ENCODE measurements around the gene RASL10A.

The RASL10A gene

DNA sequence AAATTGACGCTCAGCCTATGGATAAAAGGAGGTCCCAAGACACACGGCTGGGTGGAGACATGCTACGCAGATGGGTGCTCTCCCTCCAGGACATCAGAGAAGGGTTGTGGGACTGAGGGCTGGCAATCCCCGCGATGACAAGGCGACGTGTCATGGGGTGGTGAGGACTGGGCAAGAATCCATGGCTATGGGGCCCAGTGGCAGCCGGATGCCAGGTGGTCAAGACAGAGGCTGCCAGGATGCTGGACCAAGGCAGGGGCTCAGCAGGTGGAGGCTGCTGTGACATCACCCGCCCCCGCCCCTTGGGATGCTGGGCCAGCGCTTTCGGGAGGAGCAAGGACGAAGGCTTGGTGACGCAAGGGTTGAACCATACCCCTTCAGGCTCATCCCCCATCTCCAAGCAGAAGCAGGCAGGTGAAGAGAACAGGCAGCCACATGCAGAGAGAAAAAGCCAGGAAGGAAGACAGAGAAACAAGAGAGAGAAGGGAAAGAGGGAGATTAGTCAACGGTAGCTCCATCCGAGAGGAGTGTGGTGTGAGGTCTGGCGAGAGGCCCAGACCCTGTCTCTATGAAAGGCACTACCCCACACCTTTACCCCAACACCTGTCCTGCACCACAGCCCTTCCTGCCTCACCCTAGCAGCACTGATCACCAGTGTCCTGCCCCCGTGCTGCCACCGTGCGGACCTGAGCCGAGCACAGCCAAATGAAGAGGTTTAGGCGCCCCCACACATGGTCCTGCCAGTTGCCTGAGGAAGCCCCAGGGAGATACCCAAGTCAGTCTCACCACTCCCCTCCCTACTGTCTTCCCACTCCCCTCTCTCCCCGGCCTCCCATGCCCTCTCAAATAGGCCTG, 24.1 kb upstream of the RASL10A start:
- DNase-seq (ENCODE audit: low spot score) = no peak

DNA sequence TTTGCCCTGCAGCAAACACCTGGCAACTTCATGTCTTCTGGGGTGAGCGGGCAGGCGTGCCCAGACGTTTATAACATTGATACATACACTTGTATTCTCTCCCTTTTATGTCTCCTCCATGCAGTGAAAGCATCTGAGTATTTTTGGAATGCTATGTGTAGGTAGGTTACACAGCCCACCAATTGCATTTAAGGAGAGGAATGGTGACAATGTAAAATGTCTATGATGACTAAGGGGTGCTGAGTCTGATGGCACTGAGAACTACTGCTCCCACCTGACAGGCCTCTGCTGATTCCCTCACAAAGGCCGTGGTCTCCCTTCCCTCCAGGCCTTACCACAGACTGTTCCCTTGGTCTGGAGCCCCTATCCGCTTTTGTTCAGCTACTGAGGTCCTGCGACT, 22.9 kb upstream of the RASL10A start:
- no peak for DNase-seq (ENCODE audit: low spot score)

DNA sequence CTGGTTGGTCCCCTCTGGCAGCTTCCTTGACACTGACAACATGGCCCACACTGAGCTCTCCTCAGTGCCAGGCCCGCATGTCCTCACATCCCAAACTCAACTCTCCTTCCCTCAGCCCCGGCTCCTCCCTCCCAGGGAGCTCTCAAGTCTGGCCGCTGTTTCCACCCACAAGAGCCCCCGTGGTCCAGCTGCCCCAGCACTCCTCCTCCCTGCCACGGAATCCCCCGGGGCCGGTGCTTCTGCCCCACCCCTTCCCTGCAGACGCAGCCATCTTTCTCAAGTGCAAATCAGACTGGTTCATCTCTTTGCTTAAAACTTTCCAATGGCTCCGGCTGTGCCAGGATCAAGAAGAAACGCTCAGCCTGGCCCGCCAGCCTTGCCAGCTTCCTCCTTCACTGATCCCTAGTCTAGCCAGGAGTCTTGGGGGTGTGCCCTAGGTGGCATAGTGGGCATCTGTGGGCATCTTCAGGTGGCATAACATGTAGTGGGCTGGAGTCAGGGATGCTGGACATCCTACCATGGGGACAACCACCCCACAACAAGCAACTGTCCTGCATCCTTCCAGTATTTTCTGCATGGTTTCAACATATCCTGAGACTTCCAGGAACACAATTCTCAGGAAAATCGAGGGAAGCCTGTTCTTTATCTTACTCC, 22.3 kb upstream of the RASL10A start:
- DNase-seq (ENCODE audit: low spot score) = no peak

DNA sequence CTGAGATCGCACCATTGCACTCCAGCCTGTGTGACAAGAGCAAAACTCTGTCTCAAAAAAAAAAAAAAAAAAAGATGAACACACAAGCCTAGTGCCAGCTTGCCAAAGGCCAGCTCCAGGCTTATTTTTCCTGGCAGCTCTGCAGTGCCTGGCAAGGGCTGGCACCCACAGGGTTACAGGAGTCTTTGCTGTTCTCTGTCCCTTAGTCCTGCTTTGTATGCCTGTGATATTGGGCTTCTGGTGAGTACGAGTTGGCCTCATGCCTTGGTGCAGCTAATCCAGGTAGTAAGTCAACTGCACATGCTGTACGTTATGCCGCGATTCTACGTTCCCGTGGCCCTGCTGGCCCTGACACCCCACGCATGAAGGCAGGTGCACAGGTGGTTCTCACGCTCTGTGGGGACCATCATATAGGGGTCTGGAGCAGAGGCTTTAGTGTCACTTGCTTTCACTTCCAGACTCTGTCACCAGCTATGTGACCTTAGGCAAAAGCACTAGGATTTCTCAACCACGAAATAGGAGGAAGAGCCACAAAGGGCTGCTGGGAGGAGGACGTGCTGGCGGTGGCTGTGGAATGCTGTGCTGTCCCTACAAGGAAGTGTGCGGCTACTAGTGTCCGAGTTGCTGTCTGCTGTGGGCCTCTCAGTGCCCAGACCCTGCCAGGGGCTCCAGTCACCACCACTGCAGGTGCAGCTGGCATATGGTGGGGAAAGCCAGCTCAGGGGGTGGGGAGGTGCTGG, 21.4 kb upstream of the RASL10A start:
- DNase-seq (ENCODE audit: low spot score) = no peak

DNA sequence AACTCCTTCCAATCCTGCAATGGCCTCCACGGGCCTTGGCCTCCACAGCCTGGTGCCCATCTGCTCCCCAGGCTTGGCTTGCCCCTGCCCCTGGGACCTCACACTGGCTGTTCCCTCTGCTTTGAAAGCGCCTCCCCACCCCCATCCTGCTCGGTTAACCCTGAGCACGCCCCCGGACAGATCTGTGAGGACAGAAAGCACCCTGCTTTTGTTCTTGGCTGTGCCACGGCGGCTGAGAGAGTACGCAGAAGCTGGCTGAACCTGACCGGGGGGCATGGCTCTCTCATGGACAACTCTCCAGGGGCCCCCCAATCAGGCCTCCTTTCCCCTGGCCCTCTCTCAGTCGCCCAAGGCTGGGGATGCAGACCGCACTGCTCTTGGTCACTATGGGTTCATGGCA, 20.2 kb upstream of the RASL10A start:
- DNase-seq (ENCODE audit: low spot score) = no peak

DNA sequence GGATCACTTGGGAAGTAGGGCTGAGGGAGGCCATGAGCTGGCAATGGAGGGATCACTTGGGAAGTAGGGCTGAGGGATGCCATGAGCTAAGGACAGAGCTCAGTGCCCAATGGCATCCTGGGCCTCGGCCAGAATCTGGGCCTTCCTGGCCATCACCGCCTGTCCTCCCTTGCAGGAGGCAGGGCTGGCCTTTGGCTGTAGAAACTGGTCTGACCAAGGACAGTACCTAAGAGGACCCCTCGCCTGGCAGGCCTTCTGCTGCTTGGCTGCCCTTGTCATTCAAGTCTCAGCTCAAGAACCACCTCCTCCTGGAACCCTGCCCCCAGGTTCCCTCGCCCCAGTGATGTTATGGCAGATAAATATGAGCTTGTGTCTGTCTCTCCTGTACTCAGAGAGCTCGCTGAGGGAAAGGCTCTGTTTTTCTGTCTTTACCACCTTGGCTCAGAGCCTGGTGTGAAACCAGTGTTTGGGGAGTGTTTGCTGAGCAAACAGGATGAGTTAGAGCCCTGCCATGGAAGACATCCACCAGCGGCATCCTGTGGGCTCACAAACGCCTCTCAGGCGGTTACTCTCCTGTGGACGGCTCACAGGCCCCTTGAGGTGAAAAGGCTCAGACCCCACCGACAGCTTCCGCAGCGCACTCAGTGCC, 19.3 kb upstream of the RASL10A start:
- no peak for DNase-seq (ENCODE audit: low spot score)

DNA sequence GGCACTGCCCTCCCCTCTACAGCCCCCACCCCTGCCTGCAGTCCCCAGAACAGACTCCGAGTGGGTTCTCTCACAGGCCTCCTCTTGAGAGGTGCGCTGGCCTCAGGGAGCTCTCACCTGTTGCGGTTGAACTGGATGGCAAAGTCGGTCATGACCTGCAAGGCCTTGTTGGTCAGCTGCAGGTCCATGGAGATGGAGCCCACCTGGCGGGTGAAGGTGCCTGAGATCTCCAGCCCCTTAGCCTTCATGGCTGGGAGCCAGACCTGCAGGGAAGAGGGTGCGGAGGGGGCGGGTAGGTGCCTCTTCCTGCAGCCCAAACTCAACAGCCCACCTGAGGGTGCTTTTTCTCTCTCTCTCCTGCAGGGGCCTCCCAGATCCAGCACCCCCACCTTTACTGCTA, 18.7 kb upstream of the RASL10A start:
- no peak for DNase-seq (ENCODE audit: low spot score)

DNA sequence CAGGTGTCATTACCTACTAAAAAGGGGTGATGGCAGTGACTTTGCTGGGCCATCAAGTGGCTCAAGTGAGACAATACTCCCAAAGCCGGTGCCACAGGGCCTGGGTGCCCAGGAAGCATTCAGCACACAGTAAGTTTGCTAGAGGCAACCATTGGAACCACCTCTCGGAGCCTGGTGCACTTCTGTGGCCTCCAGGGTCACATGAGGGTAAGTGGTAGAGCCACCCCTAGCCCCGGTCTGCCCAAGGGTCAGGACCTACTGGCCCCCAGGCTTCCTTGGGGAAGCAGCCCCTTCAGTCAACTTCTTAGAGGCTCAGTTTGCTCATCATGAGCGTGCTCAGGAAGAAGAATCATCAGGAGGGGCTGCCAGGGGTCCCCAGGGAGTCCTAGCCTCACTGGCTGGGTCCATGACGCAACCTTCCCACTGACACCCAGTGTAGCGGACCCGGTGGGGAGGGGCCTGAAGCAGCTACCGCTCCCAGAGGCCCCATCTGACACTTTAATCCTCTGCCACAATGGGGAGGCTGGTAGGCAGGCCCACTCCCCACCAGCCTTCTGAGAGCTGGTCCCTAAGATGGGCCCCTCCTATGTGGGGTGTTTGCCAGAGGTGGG, 17.5 kb upstream of the RASL10A start:
- no peak for DNase-seq (ENCODE audit: low spot score)

DNA sequence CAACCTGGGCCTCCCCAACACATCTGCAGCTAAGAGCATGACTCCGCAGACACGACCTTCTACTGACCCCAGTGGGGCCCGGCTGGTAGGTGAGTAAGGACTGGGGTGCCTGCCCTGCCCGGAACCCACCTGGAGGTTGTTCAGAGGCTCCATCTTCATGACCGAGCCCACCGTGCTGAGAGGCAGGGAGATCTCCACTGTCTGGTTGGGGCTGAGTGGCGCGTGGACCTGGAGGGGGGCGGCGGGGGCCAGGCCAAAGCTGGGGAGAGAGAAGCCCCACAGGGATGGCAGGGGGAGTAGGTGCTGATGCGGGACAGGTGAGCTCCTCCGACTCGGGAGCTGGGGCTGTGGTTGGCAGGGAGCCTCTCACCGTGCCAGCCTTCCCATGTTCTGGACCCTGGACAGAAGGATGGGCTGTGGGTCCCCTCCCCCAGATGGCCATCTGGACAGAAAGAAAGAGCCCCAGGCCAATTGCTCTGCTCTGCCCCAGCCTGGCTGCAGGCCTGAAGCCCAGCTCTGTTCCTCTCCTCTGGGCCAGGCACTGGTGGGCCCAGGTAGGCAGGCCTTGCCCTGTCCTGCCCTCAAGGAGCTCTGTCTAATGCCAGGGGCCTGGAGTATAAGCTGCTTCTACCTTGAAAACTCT, 16.3 kb upstream of the RASL10A start:
- no peak for DNase-seq (ENCODE audit: low spot score)

DNA sequence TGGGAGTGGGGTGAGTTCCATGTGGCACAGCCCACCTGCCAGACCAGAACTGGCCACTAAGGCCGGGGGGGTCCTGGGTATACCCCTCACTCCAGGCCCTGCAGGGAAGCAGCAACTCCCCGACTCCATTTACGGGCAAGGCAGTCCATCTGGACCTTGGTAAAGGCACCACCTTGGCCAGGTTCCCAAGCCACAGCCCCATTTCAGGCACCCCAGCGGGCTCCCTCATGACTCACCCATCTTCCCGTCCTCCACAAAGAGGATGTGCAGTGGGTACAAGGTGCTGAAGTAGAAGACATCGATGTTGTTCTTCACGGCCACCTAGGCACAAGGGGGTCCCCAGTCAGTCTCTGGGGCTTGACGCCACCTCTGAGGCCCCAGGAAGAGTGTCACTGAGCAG, 15.7 kb upstream of the RASL10A start:
- no peak for DNase-seq (ENCODE audit: low spot score)

DNA sequence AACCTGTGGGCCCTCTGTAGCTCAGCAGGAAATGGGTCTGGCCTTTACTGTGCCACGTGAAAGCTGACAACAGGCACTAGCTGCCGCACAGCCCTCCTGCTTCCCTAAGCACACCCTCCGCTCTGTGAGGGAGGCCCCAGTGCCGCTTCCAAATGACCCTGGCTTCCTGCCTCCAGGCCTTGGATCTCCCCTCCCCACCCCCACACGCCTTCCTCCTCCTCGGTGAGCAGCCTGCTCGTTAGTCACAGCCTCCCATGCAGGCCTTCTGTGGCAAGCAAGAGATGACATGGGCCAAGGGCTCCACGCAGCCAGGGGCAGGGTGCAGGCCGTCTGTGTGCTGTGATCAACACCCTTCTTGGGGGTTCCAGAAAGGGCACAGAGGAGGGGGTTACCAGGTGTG, 15.3 kb upstream of the RASL10A start:
- DNase-seq (ENCODE audit: low spot score) = no peak

DNA sequence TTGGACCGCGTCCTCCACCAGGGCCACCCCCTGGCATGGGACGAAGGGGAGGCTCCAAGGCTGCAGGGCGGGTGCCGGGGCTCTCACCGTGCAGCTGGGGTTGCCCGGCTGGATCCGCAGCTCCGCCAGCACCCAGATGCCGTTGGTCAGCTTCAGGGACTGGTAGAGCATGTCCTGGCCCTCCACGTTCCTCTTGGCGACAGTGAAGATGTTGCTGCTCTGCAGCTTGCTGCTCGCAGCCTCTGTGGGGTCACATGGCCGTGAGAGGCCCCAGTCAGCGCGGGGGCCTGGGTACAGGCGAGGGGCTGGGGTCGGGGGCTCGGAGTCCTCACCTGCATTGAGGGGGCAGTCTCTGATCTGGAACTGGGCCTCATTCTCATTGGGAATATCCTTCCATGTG, 14.8 kb upstream of the RASL10A start:
- DNase-seq (ENCODE audit: low spot score) = no peak

DNA sequence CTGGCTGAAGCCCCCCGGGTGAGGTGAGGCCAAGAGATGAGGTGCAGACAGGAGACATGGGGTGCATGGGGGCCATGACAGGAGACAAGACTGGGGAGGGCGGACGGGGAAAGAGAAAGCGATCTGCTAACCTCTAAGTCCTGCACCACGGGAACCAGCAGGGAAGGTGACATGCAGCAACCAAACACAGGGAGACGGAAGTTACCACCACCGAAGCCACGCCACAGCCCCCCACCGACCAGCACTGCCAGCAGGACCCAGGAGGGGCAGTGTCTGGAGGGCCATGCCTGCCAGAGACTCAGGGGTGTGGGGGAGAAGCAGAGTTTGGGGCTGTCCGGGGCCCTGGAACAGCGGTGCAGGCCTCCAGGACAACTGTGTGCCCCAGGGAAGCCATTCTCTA, 14.1 kb upstream of the RASL10A start:
- DNase-seq (ENCODE audit: low spot score) = no peak

DNA sequence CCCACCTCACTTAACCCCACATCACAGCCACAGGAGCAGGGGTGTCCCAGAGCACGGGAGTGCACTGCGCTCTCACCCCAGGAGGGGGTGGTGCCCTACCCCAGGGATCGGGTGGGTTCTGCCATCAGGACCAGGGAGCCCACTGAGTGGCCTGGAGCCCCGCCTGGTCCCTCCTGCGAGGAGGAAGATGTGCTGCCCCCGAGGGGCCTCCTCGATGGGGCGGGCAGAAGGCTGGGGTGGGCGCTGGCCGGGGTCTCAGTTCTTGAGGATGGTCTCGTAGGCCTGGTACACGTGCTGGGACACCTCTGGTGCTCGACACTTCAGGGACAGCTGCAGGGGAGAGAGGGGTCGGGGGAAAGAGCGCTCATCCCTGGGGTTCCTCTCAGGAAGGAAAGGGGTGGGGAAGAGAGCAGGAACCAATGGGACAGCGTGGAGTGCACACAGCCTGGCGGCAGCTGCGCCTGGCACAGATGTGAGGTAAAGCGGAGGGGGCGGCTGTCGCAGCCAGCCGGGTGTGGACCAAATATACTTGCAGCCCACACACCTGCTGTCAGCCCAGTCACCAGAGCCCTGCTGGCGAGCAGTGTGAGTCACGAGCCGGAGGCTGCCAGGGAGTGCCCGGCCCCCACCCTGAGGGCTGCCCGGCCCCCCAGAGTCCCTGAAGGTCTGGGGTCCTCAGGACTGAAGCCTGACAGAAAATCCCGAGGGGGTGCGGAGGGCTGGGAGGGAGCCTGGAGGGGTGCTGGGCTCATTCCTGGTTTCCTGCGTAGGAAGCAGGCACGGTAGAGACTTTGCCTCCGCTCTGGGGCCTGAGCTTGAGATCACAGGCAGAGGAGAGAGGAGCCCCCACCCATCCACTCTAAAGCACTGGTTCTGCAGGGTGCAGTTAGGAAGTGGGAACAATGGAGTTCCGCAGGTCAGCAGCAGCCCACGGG, 13.3 kb upstream of the RASL10A start:
- DNase-seq (ENCODE audit: low spot score) = no peak

DNA sequence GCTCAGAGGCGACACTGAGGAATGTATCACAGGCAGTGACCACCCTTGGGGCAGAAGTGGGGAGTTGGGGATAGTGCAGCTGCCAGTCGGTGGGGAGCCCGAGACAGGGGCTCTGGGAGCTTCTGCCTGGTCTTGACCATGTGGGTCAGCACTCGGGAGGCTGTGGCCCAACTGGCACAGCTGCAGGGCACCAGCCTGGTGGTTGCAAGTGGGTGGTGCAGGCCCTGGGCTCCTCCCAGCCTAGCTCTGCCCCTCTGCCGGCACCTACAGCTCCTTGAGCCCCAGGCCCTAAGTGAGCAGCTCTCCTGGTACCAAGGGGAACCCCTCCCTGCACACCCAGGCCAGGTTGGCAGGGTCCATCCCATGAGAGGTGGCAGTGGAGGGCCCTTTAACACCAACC, 12.6 kb upstream of the RASL10A start:
- no peak for DNase-seq (ENCODE audit: low spot score)

DNA sequence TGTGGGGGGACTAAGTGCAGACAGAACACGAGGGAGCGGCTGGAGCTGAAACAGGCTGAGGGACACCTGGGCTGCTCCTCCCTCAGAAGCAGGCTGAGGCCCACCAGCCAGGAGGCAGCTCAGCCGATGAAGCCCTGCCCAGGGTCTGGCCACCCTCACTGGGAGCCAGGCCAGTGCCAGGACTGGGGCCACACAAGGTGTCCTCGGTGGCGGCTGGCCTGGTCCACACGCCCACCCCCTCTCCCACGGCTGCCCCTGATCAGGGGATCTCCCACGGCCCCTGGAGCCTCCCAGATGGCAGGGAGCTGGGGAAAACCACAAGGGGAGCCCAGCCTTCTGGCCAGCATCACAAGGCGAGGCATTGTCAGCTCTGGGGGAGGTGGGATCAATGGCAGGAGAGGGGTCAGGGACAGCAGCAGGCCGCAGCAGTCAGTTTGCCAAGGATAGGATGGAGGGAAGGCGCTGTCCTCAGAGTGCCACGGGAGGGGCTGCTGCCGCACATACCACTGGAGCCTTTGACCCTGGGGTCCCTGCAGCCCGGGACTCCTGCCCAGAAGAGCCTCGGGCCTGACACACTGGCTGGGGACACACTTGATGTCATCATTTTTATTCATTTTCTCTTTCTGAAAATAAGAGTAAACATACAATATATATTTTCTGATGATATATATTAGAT, 11.7 kb upstream of the RASL10A start:
- no peak for DNase-seq (ENCODE audit: low spot score)

DNA sequence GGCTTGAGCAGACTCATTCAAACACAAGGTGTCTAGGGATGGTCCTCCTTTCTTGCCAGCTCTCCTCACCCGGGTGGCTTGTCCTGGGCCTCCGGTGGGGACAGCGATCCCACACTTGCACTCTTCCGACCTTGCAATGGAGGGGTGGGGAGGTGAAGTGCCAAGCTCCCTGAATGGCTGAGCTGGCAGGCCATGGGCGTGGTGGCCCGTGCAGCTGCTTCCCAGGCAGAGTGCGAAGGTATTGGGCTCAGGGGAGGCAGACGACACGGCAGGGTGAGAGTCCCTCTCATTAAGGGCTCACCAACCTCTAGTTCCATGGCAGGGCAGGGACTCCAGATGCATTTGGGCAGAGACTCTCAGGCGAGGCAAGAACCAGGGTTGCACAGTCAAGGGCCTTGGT, 11.0 kb upstream of the RASL10A start:
- no peak for DNase-seq (ENCODE audit: low spot score)

DNA sequence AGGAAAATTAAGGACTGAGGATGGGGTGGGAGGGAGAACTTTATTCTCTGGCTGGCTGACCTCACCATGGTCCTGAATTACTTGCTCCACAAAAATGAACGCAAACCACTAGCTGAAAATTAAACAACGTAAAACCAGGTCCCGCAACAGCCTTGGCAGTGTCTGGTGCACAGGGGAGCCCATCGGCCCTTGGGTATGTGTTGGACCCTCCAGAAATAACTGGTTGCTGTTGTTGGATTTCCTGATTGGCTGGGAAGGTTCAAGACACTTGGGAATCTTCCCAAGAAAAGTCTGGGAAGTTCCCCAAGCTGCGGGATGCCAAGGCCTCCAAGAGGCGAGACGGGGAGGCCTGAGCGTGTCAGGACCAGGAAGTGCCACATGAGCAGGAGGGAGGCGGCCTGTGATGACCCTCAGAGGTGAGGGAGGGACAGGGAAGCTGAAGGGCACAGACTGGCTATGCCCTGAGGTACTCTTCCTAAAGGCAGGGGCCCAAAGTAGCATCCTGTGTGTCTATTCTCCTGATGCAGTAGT, 10.4 kb upstream of the RASL10A start:
- DNase-seq (ENCODE audit: low spot score) = no peak

DNA sequence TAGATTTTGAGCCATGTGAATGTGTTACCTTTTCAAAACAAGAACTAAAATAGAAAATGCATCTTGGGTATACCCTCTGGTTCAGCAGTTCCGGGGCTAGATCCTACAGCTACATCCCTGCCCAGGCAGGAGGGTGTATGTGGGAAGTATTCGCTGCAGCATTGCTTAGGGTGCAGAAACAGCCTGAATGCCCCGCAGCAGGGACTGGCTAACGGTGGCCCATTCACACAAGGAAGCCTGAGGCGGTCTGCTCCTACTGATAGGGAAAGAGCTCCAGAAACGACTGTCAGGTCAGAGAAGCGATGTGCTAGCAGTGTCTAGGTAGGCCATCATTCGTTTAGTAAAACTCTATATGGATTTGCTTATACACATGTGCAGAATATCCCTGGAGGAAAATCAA, 9.9 kb upstream of the RASL10A start:
- DNase-seq (ENCODE audit: low spot score) = no peak
